Upper lobe of left lung (tissue), 4 donors: ENCODE data around the gene PRLH.

Experiments
- POLR2AphosphoS5 ChIP-seq, 2 donors: sonication (generic); formaldehyde crosslinking; IDR thresholded peaks; one replicate each; pipeline ENCODE4 v1.5.1; 2017; ENCODE audit warnings: antibody characterized with exemption in 2 of 2
- TF ChIP-seq, protein P1 (sequence below), 6 experiments: fragments of 450-650 bp in 4 of 6; fragments of 200-600 bp in 2 of 6; sonication (generic) in 2 of 6; IDR thresholded peaks; one replicate each; pipeline ENCODE4 v1.5.1; 2016 to 2019; ENCODE audit warnings: antibody characterized with exemption in 6 of 6

DNA sequence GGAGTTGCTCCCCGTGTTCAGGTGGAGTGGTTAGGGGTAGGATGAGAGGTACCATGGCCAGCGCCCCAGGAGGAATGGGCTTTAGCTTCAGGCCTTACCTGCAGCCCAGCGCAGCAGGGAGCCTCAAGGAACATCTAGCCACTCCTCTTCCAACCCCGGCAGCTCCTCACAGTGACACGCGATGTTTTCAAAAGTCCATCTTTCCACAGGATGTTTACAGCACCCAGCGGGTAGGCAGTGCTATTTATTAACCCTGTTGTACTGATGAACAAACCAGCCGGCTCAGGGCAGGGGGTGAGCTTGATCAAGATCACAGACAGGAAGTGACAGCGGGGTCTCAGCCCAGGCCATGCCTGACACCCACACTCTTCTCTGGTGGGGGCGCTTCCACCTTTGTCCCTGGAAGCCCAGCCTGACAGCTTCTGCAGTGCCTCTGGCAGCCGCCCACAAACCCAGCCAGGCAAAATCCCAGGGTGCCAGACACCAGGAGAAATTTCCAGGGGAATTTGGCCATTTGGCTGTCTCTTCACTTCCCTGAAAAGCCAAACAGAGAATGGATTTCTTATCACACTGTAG, 18.4 kb upstream of the PRLH start:
- TF ChIP-seq, protein P1, sequence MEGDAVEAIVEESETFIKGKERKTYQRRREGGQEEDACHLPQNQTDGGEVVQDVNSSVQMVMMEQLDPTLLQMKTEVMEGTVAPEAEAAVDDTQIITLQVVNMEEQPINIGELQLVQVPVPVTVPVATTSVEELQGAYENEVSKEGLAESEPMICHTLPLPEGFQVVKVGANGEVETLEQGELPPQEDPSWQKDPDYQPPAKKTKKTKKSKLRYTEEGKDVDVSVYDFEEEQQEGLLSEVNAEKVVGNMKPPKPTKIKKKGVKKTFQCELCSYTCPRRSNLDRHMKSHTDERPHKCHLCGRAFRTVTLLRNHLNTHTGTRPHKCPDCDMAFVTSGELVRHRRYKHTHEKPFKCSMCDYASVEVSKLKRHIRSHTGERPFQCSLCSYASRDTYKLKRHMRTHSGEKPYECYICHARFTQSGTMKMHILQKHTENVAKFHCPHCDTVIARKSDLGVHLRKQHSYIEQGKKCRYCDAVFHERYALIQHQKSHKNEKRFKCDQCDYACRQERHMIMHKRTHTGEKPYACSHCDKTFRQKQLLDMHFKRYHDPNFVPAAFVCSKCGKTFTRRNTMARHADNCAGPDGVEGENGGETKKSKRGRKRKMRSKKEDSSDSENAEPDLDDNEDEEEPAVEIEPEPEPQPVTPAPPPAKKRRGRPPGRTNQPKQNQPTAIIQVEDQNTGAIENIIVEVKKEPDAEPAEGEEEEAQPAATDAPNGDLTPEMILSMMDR (IDR thresholded peaks at IDR 0.05), result no peak
- peak in 1 of 2 donors; percentile 52 for TF ChIP-seq POLR2AphosphoS5 (IDR thresholded peaks at IDR 0.05)
